HG03066 (cell line): ENCODE measurements around the gene ZNF618.
"Not testable (repeated sequence)": the region's sequence is repeated elsewhere in the genome, so short reads cannot be mapped to it uniquely, and the experiment has no call there.

ENCODE experiments used
- ATAC-seq: cut with Tn5 transposase; IDR thresholded peaks from one replicate; pipeline ENCODE4 v1.9.1; 2021; ENCODE audit warnings: low read depth; ENCODE audit not compliant: unreplicated experiment

The ZNF618 gene

GRCh38 chr9:114072184-114073140, 196.4 kb downstream of the ZNF618 start:
- ATAC-seq, result no peak

GRCh38 chr9:114075602-114076001, 199.5 kb downstream of the ZNF618 start:
- ATAC-seq, result no peak

GRCh38 chr9:114076237-114077161, 200.4 kb downstream of the ZNF618 start:
- ATAC-seq, result no peak

GRCh38 chr9:114077162-114077837, 201.2 kb downstream of the ZNF618 start:
- no peak for ATAC-seq

GRCh38 chr9:114078021-114078780, 202.1 kb downstream of the ZNF618 start, which contains the start of gene AMBP:
TSS of gene AMBP (minus strand) at chr9:114078300. CDS start at chr9:114078209, 91 bp downstream.
- no peak for ATAC-seq

GRCh38 chr9:114078781-114079156, 202.7 kb downstream of the ZNF618 start:
- no peak for ATAC-seq

- ATAC-seq, result no peak
Measured at GRCh38 chr9:114080195-114080772, 204.2 kb downstream of the ZNF618 start.

GRCh38 chr9:114080773-114081440, 204.8 kb downstream of the ZNF618 start:
- no peak for ATAC-seq

GRCh38 chr9:114081441-114082016, 205.4 kb downstream of the ZNF618 start:
- no peak for ATAC-seq

- peak; percentile 87 for ATAC-seq
Measured at GRCh38 chr9:114082017-114082762, 206.1 kb downstream of the ZNF618 start.

- ATAC-seq, result not testable (repeated sequence)
Measured at GRCh38 chr9:114082763-114083412, 206.8 kb downstream of the ZNF618 start.

- no peak for ATAC-seq
Measured at GRCh38 chr9:114083666-114084065, 207.6 kb downstream of the ZNF618 start.

GRCh38 chr9:114084282-114085073, 208.4 kb downstream of the ZNF618 start:
- ATAC-seq, result no peak

GRCh38 chr9:114085387-114085789, 209.3 kb downstream of the ZNF618 start:
- ATAC-seq, result no peak

GRCh38 chr9:114086009-114086408, 209.9 kb downstream of the ZNF618 start:
- no peak for ATAC-seq

GRCh38 chr9:114086607-114087006, 210.5 kb downstream of the ZNF618 start:
- no peak for ATAC-seq

GRCh38 chr9:114087721-114088120, 211.6 kb downstream of the ZNF618 start:
- ATAC-seq, result no peak
